KMS-11 (cell line): ENCODE measurements around the gene LRRC43.

Experiments
- H2AFZ ChIP-seq: fragments of 200-600 bp; sonication (generic); 2 replicates; pipeline ENCODE4 v1.6.1; 2016; ENCODE audit warnings: antibody characterized with exemption, mixed run types, low read depth
- H3K27ac ChIP-seq: fragments of 200-600 bp; sonication (generic); 2 replicates; pipeline ENCODE4 v1.6.1; 2016; ENCODE audit warnings: mild to moderate bottlenecking, mixed run types
- H3K27me3 ChIP-seq: fragments of 200-600 bp; sonication (generic); 2 replicates; pipeline ENCODE4 v1.6.1; 2017; ENCODE audit warnings: mild to moderate bottlenecking, low read depth, mixed run types, moderate library complexity; ENCODE audit not compliant: insufficient read depth
- H3K36me3 ChIP-seq: fragments of 200-600 bp; sonication (generic); 2 replicates; pipeline ENCODE4 v1.6.1; 2017; ENCODE audit warnings: mild to moderate bottlenecking, mixed run types; ENCODE audit not compliant: insufficient read depth
- H3K4me1 ChIP-seq: fragments of 200-600 bp; sonication (generic); 2 replicates; pipeline ENCODE4 v1.6.1; 2016; ENCODE audit warnings: mild to moderate bottlenecking, low read depth, mixed run types; ENCODE audit not compliant: poor library complexity, severe bottlenecking
- H3K4me2 ChIP-seq: fragments of 200-600 bp; sonication (generic); 2 replicates; pipeline ENCODE4 v1.7.0; 2016; ENCODE audit warnings: mild to moderate bottlenecking, mixed run types
- H3K4me3 ChIP-seq: fragments of 200-600 bp; sonication (generic); IDR thresholded peaks from 2 replicates; pipeline ENCODE4 v1.6.1; 2017; ENCODE audit warnings: low read depth, low read length, mixed read lengths; ENCODE audit not compliant: insufficient read depth
- H3K79me2 ChIP-seq: fragments of 200-600 bp; sonication (generic); 2 replicates; pipeline ENCODE4 v1.6.1; 2016; ENCODE audit warnings: low read depth, mixed run types; ENCODE audit not compliant: insufficient read depth
- H3K9ac ChIP-seq: fragments of 200-600 bp; sonication (generic); 2 replicates; pipeline ENCODE4 v1.6.1; 2016; ENCODE audit warnings: mild to moderate bottlenecking, mixed run types
- H4K20me1 ChIP-seq: fragments of 200-600 bp; sonication (generic); 2 replicates; pipeline ENCODE4 v1.6.1; 2016; ENCODE audit warnings: mild to moderate bottlenecking, mixed run types; ENCODE audit not compliant: insufficient read depth
- CTCF ChIP-seq: fragments of 200-600 bp; sonication (generic); conservative IDR thresholded peaks from 2 replicates; pipeline ENCODE4 v1.6.1; 2017; ENCODE audit warnings: low read depth, mild to moderate bottlenecking, antibody characterized with exemption, low read length, moderate library complexity, mixed read lengths

Gene LRRC43

DNA sequence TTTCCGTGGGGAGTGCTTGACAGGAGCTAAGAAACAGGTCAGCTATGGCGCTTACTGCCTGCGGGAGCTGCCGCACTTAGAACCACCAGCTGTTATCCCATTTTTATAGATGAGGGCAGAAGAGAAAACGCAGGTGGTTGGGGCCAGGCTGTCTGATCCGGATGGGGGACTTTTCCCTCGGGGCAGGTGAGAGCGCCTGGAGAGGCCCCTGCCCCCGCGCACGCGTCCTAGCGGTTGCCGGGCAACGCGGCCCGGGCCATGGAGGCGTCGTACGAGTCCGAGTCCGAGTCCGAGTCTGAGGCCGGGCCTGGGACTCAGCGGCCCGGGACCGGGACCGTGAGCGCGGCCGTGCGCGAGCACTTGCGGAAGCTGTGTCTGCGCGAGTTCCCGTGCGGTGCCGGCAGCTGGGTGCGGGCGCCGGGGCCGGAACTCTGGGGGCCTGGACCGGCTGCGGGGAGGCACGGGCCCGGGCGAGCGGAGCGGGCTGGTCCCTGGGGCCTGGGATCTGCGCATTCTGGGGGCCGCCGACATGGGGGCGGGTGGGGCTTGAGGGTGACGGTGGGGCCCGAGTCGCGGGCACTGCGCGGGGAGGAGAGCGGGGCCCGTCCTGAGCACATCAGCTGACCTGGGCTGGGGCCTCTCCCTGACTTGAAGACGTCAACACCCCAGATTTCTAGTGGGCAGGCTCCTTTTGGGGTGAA, at the start of gene LRRC43:
Gene LRRC43 (plus strand): TSS at position 237 of the 701 bp plus-strand sequence. CDS start 22 bp downstream, at position 259.
- Histone ChIP-seq H3K79me2 (no peaks in the 10 kb centered on the region), H3K4me2 (no peak within 1 kb of the TSS), H3K27me3 (no peaks in the 10 kb centered on the region), H3K4me1 (no peaks in the 10 kb centered on the region), H3K4me3 (no peak within 1 kb of the TSS), H4K20me1 (no peaks in the 10 kb centered on the region), H2AFZ (no peak within 1 kb of the TSS), H3K36me3 (no peaks in the 10 kb centered on the region), H3K27ac (no peak within 1 kb of the TSS), H3K9ac (no peak within 1 kb of the TSS)
- no peak for TF ChIP-seq CTCF

GRCh38 chr12:122133192-122133950, 49.6 kb upstream of the LRRC43 start:
- Histone ChIP-seq H3K27ac (no peak overlapping the region), H3K4me3 (no peak overlapping the region), H2AFZ (no peak overlapping the region), H3K79me2 (no peaks in the 10 kb centered on the region), H3K27me3 (no peaks in the 10 kb centered on the region), H4K20me1 (no peaks in the 10 kb centered on the region), H3K9ac (no peak overlapping the region), H3K4me2 (no peak overlapping the region), H3K36me3 (no peaks in the 10 kb centered on the region), H3K4me1 (no peaks in the 10 kb centered on the region)
- no peak for TF ChIP-seq CTCF

GRCh38 chr12:122135437-122136031, 47.4 kb upstream of the LRRC43 start:
- no peak overlapping the region for H3K4me2 ChIP-seq
- H3K27ac ChIP-seq, result no peak overlapping the region
- H3K4me1 ChIP-seq, result no peaks in the 10 kb centered on the region
- H3K27me3 ChIP-seq, result no peaks in the 10 kb centered on the region
- no peaks in the 10 kb centered on the region for H3K79me2 ChIP-seq
- H3K36me3 ChIP-seq, result no peaks in the 10 kb centered on the region
- H4K20me1 ChIP-seq, result no peaks in the 10 kb centered on the region
- TF ChIP-seq CTCF, result no peak
- no peak overlapping the region for H3K4me3 ChIP-seq
- no peak overlapping the region for H2AFZ ChIP-seq
- no peak overlapping the region for H3K9ac ChIP-seq

DNA sequence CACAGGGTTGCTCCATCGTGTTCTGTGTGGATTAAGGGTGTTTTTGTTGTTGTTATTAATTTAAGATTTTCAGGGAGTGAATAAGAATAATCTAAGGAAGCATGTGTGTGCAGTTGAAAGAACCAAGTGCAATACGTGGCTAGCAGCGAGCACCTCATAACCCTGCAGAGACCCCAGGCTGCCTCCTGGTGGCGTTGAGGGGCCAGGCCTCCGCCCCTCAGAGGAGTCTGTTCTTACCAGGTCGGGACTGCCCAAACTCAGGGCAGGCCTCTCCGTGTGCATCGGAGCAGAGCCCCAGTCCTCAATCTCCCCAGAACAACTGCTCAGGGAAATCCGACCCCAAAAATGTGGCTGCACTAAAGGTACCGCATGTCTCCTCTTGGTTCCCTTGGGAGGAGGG, 45.7 kb upstream of the LRRC43 start:
- no peak overlapping the region for H3K9ac ChIP-seq
- H4K20me1 ChIP-seq, result no peaks in the 10 kb centered on the region
- no peak overlapping the region for H3K4me2 ChIP-seq
- no peak overlapping the region for H3K4me3 ChIP-seq
- no peak for TF ChIP-seq CTCF
- H3K4me1 ChIP-seq, result no peaks in the 10 kb centered on the region
- no peak overlapping the region for H3K27ac ChIP-seq
- no peaks in the 10 kb centered on the region for H3K36me3 ChIP-seq
- H3K27me3 ChIP-seq, result no peaks in the 10 kb centered on the region
- H2AFZ ChIP-seq, result no peak overlapping the region
- no peaks in the 10 kb centered on the region for H3K79me2 ChIP-seq
